Common myeloid progenitor, CD34-positive (primary cell): ENCODE measurements around the gene SLX9.

Source experiments
- CTCF ChIA-PET: fragments of 350-600 bp; sonication (Branson Sonifier 250); formaldehyde crosslinking; loops from one replicate; lab custom pipeline; 2021; ENCODE audit warnings: antibody characterized with exemption; lab: Charles Lee
- POLR2A ChIA-PET: fragments of 350-600 bp; sonication (Branson Sonifier 250); formaldehyde crosslinking; loops from one replicate; lab custom pipeline; 2021; ENCODE audit warnings: antibody characterized with exemption; lab: Charles Lee
- DNase-seq, 3 donors: peaks; one replicate each; pipeline versions ENCODE4 v3.0.0 to v3.0.0-alpha.2; 2013
- H3K27ac ChIP-seq, 2 experiments: 1 replicate in 1 of 2; 2 replicates in 1 of 2; pipeline ENCODE4 v1.7.0; 2013; ENCODE audit warnings: inconsistent platforms in 2 of 2, low read length in 2 of 2, mild to moderate bottlenecking in 2 of 2, low read depth in 1 of 2, moderate library complexity in 1 of 2; ENCODE audit not compliant: severe bottlenecking in 2 of 2, insufficient read depth in 1 of 2, poor library complexity in 1 of 2
- H3K27me3 ChIP-seq, 5 experiments: replicated peaks in 2 of 5; 1 replicate in 3 of 5; 2 replicates in 2 of 5; pipeline versions ENCODE4 v1.6.1 to v1.7.0; 2013; ENCODE audit warnings: low read length in 4 of 5, mild to moderate bottlenecking in 2 of 5, moderate library complexity in 2 of 5, inconsistent platforms in 1 of 5; ENCODE audit not compliant: insufficient read depth in 5 of 5, control insufficient read depth in 4 of 5
- H3K36me3 ChIP-seq, 4 experiments: 1 replicate in 2 of 4; 2 replicates in 2 of 4; pipeline versions ENCODE4 v1.6.1 to v1.7.0; 2013; ENCODE audit warnings: low read length in 3 of 4, control low read depth in 1 of 4, mild to moderate bottlenecking in 1 of 4; ENCODE audit not compliant: control insufficient read depth in 4 of 4, insufficient read depth in 4 of 4
- H3K4me1 ChIP-seq, 4 experiments: 1 replicate in 3 of 4; 2 replicates in 1 of 4; pipeline versions ENCODE4 v1.6.1 to v1.7.1; 2013; ENCODE audit warnings: low read length in 3 of 4, mild to moderate bottlenecking in 3 of 4, control low read depth in 1 of 4, inconsistent platforms in 1 of 4, moderate library complexity in 1 of 4; ENCODE audit not compliant: control insufficient read depth in 4 of 4, insufficient read depth in 4 of 4; ENCODE audit errors: control extremely low read depth in 1 of 4
- H3K4me3 ChIP-seq, 7 experiments: 1 replicate in 4 of 7; 2 replicates in 3 of 7; pipeline versions ENCODE4 v1.5.1 to v1.7.0; 2013; ENCODE audit warnings: mild to moderate bottlenecking in 7 of 7, low read length in 6 of 7, moderate library complexity in 6 of 7, inconsistent platforms in 2 of 7, low read depth in 2 of 7, control low read depth in 1 of 7; ENCODE audit not compliant: insufficient read depth in 4 of 7, control insufficient read depth in 1 of 7; ENCODE audit errors: extremely low read depth in 1 of 7
- H3K9me3 ChIP-seq, 5 experiments: 1 replicate in 4 of 5; 2 replicates in 1 of 5; pipeline versions ENCODE4 v1.6.1 to v1.7.1; 2013; ENCODE audit warnings: low read length in 4 of 5, mild to moderate bottlenecking in 2 of 5, inconsistent platforms in 1 of 5, low read depth in 1 of 5, moderate library complexity in 1 of 5; ENCODE audit not compliant: control insufficient read depth in 4 of 5, insufficient read depth in 2 of 5; ENCODE audit errors: control extremely low read depth in 1 of 5
- WGBS: methylation state at CpG from one replicate; pipeline ENCODE4 v1.1.5; 2013; ENCODE audit not compliant: insufficient coverage; 5-methylcytosine and 5-hydroxymethylcytosine counted together

SLX9 gene

DNA sequence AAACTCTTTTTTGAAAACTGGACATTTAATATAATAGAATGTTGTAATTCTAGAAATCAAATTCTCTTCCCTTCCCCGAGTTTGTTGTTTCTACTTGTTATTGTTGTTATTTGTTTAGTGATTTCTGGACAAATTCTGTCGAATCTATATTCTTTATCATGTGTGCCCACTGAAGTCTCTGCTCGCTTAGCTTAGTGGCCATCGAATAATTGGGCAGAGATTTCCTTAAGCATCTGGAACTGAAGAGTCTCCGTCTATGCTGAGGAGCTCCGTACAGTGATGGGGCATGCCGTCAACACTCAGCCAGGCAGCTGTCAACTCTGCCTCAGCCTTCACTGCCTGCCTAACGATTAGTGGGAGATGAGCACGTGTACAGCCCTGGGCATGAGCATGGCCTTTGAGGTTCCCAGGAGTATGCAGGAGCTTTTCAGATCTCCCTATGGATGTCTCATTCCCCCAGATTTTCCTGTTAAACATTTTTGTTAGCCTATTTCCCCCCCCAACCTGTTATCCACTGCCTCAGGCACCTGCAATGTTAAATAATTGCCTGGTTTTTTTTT lies 66.8 kb downstream of the SLX9 start:
- 99% methylated on average over 7 of the region's 9 CpGs for WGBS
- ChIA-PET POLR2A (no interaction called here), CTCF (interaction anchor here (1.6 kb wide), 1 partner anchor 10 kb away, joined by 3 read pairs; no protein-coding TSS in a partner anchor)
- Histone ChIP-seq H3K27me3 (peaks cover 0 to 17% (median 12%) of the 10 kb centered on the region in 5 experiments), H3K4me3 (no peak overlapping the region), H3K9me3 (peaks cover 0 to 18% (median 9%) of the 10 kb centered on the region in 5 experiments), H3K36me3 (no peaks in the 10 kb centered on the region), H3K27ac (no peak overlapping the region), H3K4me1 (no peaks in the 10 kb centered on the region)
- DNase-seq = no peak

DNA sequence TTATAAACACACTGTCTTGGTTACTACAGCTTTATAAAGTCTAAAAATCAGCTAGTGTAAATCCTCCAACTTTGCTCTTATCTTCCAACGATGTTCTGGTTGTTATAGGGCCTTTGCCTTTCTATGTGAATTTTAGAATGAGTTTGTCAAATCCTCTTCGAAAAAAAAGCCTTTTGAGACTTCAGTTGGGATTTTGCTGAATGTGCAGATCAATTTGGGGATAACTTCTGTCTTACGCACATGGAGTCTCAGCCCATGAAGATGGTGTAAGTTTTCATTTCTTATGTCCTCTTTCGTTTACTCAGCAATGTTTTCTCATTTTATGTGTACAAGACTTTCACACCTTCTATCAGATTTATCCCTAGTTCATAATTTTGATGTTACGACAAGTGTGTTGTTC lies 69.8 kb downstream of the SLX9 start:
- Histone ChIP-seq H3K9me3 (peaks cover 0 to 18% (median 9%) of the 10 kb centered on the region in 5 experiments), H3K4me1 (no peaks in the 10 kb centered on the region), H3K36me3 (no peaks in the 10 kb centered on the region), H3K27ac (no peak overlapping the region), H3K27me3 (peaks cover 0 to 34% (median 20%) of the 10 kb centered on the region in 5 experiments), H3K4me3 (no peak overlapping the region)
- ChIA-PET CTCF (no interaction called here), POLR2A (interaction anchor here (0.7 kb wide), 1 partner anchor 134 kb away, joined by 3 read pairs; no protein-coding TSS in a partner anchor)
- no peak for DNase-seq
- 100% methylated on average over 2 of the region's 5 CpGs for WGBS

DNA sequence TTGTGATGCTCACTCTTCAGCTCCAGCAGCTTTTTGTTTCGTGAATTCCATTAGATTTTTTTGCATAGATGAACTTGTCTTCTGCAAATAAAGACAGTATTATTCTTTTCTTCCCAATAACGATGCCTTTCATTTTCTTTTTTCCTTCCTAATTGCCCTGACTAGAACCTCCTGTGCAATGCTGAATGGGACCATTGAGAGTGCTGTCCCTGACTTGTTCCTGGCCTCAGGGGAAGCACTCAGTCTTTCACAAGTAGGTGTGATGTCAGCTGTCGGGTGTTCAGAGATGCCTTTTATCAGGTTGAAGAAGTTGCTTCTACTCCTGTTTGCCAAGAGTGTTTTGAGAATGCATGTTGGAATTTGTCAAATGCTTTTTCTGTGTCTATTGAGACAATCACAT lies 70.3 kb downstream of the SLX9 start:
- no peaks in the 10 kb centered on the region for H3K4me1 ChIP-seq
- CTCF ChIA-PET = interaction anchor here (0.7 kb wide), 1 partner anchor 62 kb away, joined by 3 read pairs; no protein-coding TSS in a partner anchor
- H3K27ac ChIP-seq = no peak overlapping the region
- 94% methylated on average over 3 of the region's 3 CpGs for WGBS
- H3K36me3 ChIP-seq = no peaks in the 10 kb centered on the region
- no peak for DNase-seq
- no peak overlapping the region for H3K4me3 ChIP-seq
- H3K9me3 ChIP-seq = peaks cover 0 to 16% (median 5%) of the 10 kb centered on the region in 5 experiments
- POLR2A ChIA-PET = interaction anchor here (0.7 kb wide), 1 partner anchor 134 kb away, joined by 3 read pairs; no protein-coding TSS in a partner anchor
- peaks cover 0 to 38% (median 21%) of the 10 kb centered on the region in 5 experiments for H3K27me3 ChIP-seq

DNA sequence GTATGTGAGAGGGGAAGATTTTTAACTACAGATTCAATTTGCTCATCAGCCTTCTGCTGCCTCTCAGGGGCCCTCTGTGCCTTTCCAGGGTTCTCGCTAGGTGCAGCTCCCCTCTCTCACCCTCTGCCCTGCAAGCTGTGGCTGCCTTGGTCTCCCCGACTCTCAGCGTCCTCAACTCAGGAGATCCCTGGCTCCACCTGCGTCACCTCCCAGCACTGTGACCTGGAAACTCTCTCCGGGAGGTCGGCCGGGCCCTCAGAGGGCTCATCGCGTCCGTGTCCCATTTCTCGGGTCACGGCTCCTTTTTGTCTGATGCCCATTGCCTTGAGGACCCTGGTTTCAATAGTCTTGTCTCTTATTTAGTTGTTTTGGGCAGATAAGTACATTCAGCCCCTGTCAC lies 71.0 kb downstream of the SLX9 start:
- no peak for DNase-seq
- POLR2A ChIA-PET = no interaction called here
- no peak overlapping the region for H3K27ac ChIP-seq
- H3K4me1 ChIP-seq = no peaks in the 10 kb centered on the region
- CTCF ChIA-PET = interaction anchor here (0.7 kb wide), 1 partner anchor 62 kb away, joined by 3 read pairs; no protein-coding TSS in a partner anchor
- H3K9me3 ChIP-seq = peaks cover 0 to 12% (median 5%) of the 10 kb centered on the region in 5 experiments
- peaks cover 0 to 44% (median 23%) of the 10 kb centered on the region in 5 experiments for H3K27me3 ChIP-seq
- no peak overlapping the region for H3K4me3 ChIP-seq
- 89% methylated on average over 12 of the region's 12 CpGs for WGBS
- H3K36me3 ChIP-seq = no peaks in the 10 kb centered on the region

DNA sequence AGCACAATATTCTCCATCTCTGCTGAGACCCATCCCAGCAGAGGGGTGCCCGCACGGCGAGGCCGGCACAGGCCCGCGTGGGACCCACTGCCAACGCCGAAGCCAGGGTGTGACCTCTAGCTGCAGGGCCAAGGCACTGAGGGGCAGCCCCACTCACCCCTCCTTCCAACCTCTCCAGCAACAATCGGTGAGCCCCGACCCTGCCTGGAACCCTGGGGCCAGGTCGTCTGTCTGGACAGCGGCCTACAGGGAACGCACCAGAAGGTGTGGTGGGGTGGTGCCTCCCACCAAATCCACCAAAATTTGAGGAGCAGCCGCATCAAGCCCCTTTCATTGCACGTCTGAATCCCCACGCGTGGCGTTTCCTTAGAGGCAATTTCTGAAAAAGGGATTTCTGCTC lies 71.6 kb downstream of the SLX9 start:
- 96% methylated on average over 12 of the region's 18 CpGs for WGBS
- Histone ChIP-seq H3K9me3 (peaks cover 0 to 8% (median 4%) of the 10 kb centered on the region in 5 experiments), H3K4me1 (no peaks in the 10 kb centered on the region), H3K27me3 (peaks cover 0 to 50% (median 25%) of the 10 kb centered on the region in 5 experiments), H3K4me3 (no peak overlapping the region), H3K27ac (no peak overlapping the region), H3K36me3 (no peaks in the 10 kb centered on the region)
- ChIA-PET POLR2A (no interaction called here), CTCF (no interaction called here)
- no peak for DNase-seq

DNA sequence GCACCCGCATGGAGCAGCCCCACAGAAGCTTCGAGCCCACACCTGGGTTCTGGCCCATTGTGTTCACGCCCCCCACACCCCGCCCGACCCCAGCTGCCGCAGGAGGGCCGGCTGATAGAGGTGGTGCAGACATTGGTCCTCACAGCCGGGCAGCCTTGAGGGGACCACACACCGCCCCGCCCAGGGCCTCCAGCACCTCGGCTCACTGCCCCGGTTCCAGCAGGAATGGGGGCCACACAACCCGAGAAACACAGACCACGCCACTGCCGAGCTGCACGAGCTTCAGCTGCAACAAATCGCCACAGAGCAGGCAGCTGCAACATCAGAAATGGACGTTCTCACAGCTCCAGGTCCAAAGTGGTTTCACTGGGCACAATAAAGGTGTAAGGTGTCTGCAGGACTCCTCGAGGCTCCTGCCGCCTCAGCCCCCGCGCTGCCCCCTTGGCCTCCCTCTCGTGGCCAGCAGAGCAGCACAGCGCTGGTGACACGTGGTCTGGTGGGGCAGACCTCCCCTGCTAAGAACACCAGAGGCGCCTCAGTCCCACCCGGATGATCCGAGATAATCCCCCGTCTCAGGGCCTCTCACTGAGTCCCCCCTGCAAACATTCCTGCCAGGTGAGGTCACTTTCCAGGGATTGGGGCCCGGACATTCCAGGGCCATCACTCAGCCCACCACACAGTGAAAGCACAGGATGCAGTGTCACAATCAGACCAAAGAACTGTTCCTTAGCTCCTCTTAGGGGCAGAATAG lies 72.3 kb downstream of the SLX9 start:
- CTCF ChIA-PET = interaction anchor here (1.3 kb wide), 1 partner anchor 55 kb away, joined by 3 read pairs; no protein-coding TSS in a partner anchor
- peaks cover 0 to 51% (median 26%) of the 10 kb centered on the region in 5 experiments for H3K27me3 ChIP-seq
- no peaks in the 10 kb centered on the region for H3K36me3 ChIP-seq
- H3K4me3 ChIP-seq = no peak overlapping the region
- H3K9me3 ChIP-seq = peaks cover 0 to 5% (median 0%) of the 10 kb centered on the region in 5 experiments
- no peak overlapping the region for H3K27ac ChIP-seq
- no peaks in the 10 kb centered on the region for H3K4me1 ChIP-seq
- no peak for DNase-seq
- 64% methylated on average over 30 of the region's 30 CpGs for WGBS
- POLR2A ChIA-PET = no interaction called here
